Thyroid gland (tissue), 4 donors: Measurements from ENCODE around the gene ZCWPW2.

Experiments used
- POLR2A ChIP-seq, 2 donors: fragments of 450-650 bp; IDR thresholded peaks; one replicate each; pipeline ENCODE4 v1.6.1; 2017; ENCODE audit warnings: antibody characterized with exemption in 2 of 2, mild to moderate bottlenecking in 2 of 2, moderate library complexity in 1 of 2
- TF ChIP-seq, protein P1 (sequence below), 6 experiments: fragments of 200-600 bp in 3 of 6; fragments of 450-650 bp in 3 of 6; sonication (generic) in 3 of 6; IDR thresholded peaks; one replicate each; pipeline ENCODE4 v1.5.1; 2016 to 2019; ENCODE audit warnings: antibody characterized with exemption in 6 of 6, mild to moderate bottlenecking in 2 of 6, inconsistent platforms in 1 of 6, moderate library complexity in 1 of 6

DNA sequence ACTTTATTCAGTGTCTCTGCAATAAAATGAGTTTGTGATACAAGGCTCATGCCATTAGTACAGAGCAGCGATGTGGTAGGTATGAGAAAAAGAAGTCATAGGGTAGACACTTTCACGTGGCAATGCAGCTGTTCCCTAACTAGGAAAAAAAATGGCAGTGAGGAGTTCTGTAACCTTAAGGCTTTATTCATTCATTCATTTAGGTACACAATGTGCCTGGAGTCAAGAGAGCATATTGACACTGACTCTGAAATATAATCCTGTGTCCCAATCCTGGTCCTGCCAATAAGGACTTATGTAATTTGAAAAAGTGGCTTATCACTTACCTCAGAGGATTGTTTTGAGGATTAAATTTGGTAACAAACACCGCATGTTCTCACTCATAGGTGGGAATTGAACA is 173.1 kb downstream of the ZCWPW2 start:
- TF ChIP-seq, protein P1, sequence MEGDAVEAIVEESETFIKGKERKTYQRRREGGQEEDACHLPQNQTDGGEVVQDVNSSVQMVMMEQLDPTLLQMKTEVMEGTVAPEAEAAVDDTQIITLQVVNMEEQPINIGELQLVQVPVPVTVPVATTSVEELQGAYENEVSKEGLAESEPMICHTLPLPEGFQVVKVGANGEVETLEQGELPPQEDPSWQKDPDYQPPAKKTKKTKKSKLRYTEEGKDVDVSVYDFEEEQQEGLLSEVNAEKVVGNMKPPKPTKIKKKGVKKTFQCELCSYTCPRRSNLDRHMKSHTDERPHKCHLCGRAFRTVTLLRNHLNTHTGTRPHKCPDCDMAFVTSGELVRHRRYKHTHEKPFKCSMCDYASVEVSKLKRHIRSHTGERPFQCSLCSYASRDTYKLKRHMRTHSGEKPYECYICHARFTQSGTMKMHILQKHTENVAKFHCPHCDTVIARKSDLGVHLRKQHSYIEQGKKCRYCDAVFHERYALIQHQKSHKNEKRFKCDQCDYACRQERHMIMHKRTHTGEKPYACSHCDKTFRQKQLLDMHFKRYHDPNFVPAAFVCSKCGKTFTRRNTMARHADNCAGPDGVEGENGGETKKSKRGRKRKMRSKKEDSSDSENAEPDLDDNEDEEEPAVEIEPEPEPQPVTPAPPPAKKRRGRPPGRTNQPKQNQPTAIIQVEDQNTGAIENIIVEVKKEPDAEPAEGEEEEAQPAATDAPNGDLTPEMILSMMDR (IDR thresholded peaks at IDR 0.05) = no peak
- TF ChIP-seq POLR2A (IDR thresholded peaks at IDR 0.05) = no peak
